Measurements from ENCODE around the gene ZNF532.

DNA sequence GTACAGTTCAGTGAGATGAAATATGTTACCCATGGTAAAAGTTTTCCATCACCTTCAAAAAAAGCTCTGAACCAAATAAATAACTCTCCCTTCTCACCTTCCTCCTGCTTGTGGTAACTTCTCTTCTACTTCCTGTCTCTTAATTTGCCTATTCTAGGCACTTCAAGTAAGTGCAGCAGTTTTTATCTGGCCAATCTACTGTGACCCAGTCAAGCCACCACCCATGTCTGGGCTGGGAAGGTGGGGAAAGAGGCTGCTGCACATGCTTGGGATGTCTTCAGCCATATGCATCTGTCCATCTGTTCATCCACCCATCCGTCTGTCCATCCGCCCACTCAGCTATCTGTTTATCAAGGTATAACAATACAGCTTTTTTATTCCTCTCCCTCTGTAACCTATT, 31.6 kb downstream of the ZNF532 start:
- TF ChIP-seq SUZ12 (IDR thresholded peaks at IDR 0.05; ENCODE audit: extremely low read depth, insufficient read depth, insufficient read length) (no peak), YY1 (IDR thresholded peaks at IDR 0.05; ENCODE audit: insufficient read depth, insufficient read length) (no peak)

Data from NT2/D1 (cell line).